Endothelial cell of umbilical vein (primary cell): Measurements from ENCODE around the gene PCGF1. TPM values are rescaled to one million over a fixed set of nuclear protein-coding genes. Genes with fewer than 3 reads are reported as not detected.

Source experiments
- BruUV-seq: library from RNA; stranded (reverse); fragments of 400-500 nt; replicated peaks from 2 replicates; lab custom pipeline; 2021; lab: Mats Ljungman, UMichigan
- CTCF ChIA-PET: fragments of 300-600, 350-600 bp; sonication (Branson Sonifier 250); formaldehyde crosslinking; loops from one replicate; lab custom pipeline; 2021; ENCODE audit warnings: antibody characterized with exemption, inconsistent platforms; lab: Charles Lee
- POLR2A ChIA-PET: fragments of 300-600, 350-600 bp; sonication (Branson Sonifier 250); formaldehyde crosslinking; loops from one replicate; lab custom pipeline; 2021; ENCODE audit warnings: antibody characterized with exemption, inconsistent platforms; lab: Charles Lee
- DNase-seq: peaks from one replicate; pipeline ENCODE4 v3.0.0-alpha.2; 2011; ENCODE audit warnings: low read depth, low spot score
- FAIRE-seq: peaks from 2 replicates; lab custom pipeline; 2011; peaks lifted over from hg19 to GRCh38; lab: Jason Lieb, UNC
- H2AFZ ChIP-seq: 2 replicates; pipeline ENCODE4 v1.6.0; 2012; ENCODE audit warnings: low read depth, low read length, control low read depth, inconsistent platforms
- H3K27ac ChIP-seq: 2 replicates; pipeline ENCODE4 v1.5.1; 2011; ENCODE audit warnings: low read depth, mild to moderate bottlenecking, control low read depth, low read length, moderate library complexity; ENCODE audit not compliant: insufficient read depth
- H3K27me3 ChIP-seq, 2 experiments: 2 replicates each; pipeline versions ENCODE4 v1.6.0 to v1.6.1; 2011; ENCODE audit warnings: low read length in 2 of 2, mixed read lengths in 1 of 2; ENCODE audit not compliant: control insufficient read depth in 2 of 2, insufficient read depth in 2 of 2
- H3K36me3 ChIP-seq, 2 experiments: 2 replicates in 1 of 2; 3 replicates in 1 of 2; pipeline ENCODE4 v1.5.1; 2011; ENCODE audit warnings: low read length in 2 of 2, mild to moderate bottlenecking in 1 of 2, moderate library complexity in 1 of 2; ENCODE audit not compliant: control insufficient read depth in 2 of 2, insufficient read depth in 2 of 2; ENCODE audit errors: extremely low read depth in 1 of 2
- H3K4me1 ChIP-seq: 3 replicates; pipeline ENCODE4 v1.5.1; 2011; ENCODE audit warnings: mild to moderate bottlenecking, low read length; ENCODE audit not compliant: control insufficient read depth, insufficient read depth; ENCODE audit errors: extremely low read depth
- H3K4me2 ChIP-seq: 2 replicates; pipeline ENCODE4 v1.6.1; 2011; ENCODE audit warnings: low read length, control low read depth, mixed read lengths; ENCODE audit not compliant: insufficient read depth
- H3K4me3 ChIP-seq, 3 experiments: fragments of 200-600 bp in 1 of 3; sonication (generic), shearing (Covaris generic) in 1 of 3; replicated peaks in 1 of 3; 2 replicates each; pipeline ENCODE4 v1.5.1; 2011 to 2016; ENCODE audit warnings: control low read depth in 3 of 3, low read length in 3 of 3, mild to moderate bottlenecking in 2 of 3, inconsistent platforms in 1 of 3, low read depth in 1 of 3, moderate library complexity in 1 of 3; ENCODE audit not compliant: insufficient read depth in 1 of 3
- H3K79me2 ChIP-seq: 2 replicates; pipeline ENCODE4 v1.6.0; 2012; ENCODE audit warnings: low read length, inconsistent platforms; ENCODE audit not compliant: control insufficient read depth, insufficient read depth
- H3K9ac ChIP-seq: replicated peaks from 2 replicates; pipeline ENCODE3; 2011; ENCODE audit warnings: low read length, control low read depth; ENCODE audit not compliant: insufficient read depth; ENCODE audit errors: extremely low read depth
- H3K9me1 ChIP-seq: replicated peaks from 3 replicates; pipeline ENCODE4 v1.6.0; 2011; ENCODE audit warnings: mild to moderate bottlenecking, low read length; ENCODE audit not compliant: control insufficient read depth, insufficient read depth; ENCODE audit errors: extremely low read depth
- H3K9me3 ChIP-seq: replicated peaks from 2 replicates; pipeline ENCODE4 v1.5.1; 2012; ENCODE audit warnings: low read length, inconsistent platforms; ENCODE audit not compliant: control insufficient read depth, insufficient read depth
- H4K20me1 ChIP-seq: replicated peaks from 2 replicates; pipeline ENCODE3; 2011; ENCODE audit warnings: mild to moderate bottlenecking, low read length; ENCODE audit not compliant: control insufficient read depth, insufficient read depth; ENCODE audit errors: extremely low read depth
- CTCF ChIP-seq, 2 donors: IDR thresholded peaks; 1 replicate in 1 of 2; 2 replicates in 1 of 2; pipeline ENCODE4 v1.5.1; 2011; ENCODE audit warnings: low read length in 2 of 2, mild to moderate bottlenecking in 2 of 2, moderate library complexity in 2 of 2, control low read depth in 1 of 2, inconsistent platforms in 1 of 2, low read depth in 1 of 2; ENCODE audit not compliant: insufficient read depth in 1 of 2; ENCODE audit errors: extremely low read depth in 1 of 2
- EZH2 ChIP-seq: IDR thresholded peaks from 2 replicates; pipeline ENCODE4 v1.6.1; 2012; ENCODE audit warnings: borderline replicate concordance, low read depth, mild to moderate bottlenecking, moderate library complexity, low read length, inconsistent platforms; ENCODE audit not compliant: severe bottlenecking
- FOS ChIP-seq: IDR thresholded peaks from 2 replicates; pipeline ENCODE4 v1.6.1; 2011; ENCODE audit warnings: mild to moderate bottlenecking, low read length, moderate library complexity, borderline replicate concordance; ENCODE audit not compliant: insufficient read depth
- GATA2 ChIP-seq: IDR thresholded peaks from 2 replicates; pipeline ENCODE4 v1.7.0; 2011; ENCODE audit warnings: low read depth, mild to moderate bottlenecking, moderate library complexity, mixed read lengths, low read length; ENCODE audit not compliant: insufficient read length, insufficient read depth
- JUN ChIP-seq: IDR thresholded peaks from 2 replicates; pipeline ENCODE4 v1.6.1; 2011; ENCODE audit warnings: borderline replicate concordance, low read depth; ENCODE audit not compliant: insufficient read length, insufficient read depth
- MAX ChIP-seq: IDR thresholded peaks from 2 replicates; pipeline ENCODE4 v1.6.1; 2011; ENCODE audit not compliant: insufficient read depth, insufficient read length
- MYC ChIP-seq: IDR thresholded peaks from one replicate; pipeline ENCODE4 v1.6.1; 2011; ENCODE audit warnings: mild to moderate bottlenecking, low read depth, low read length
- POLR2A ChIP-seq: IDR thresholded peaks from 2 replicates; pipeline ENCODE4 v1.6.1; 2012; ENCODE audit warnings: low read depth, mild to moderate bottlenecking, control low read depth, low read length
- POLR2AphosphoS5 ChIP-seq: IDR thresholded peaks from 2 replicates; pipeline ENCODE4 v1.6.1; 2012; ENCODE audit warnings: low read depth, mild to moderate bottlenecking, control low read depth, low read length, moderate library complexity; ENCODE audit not compliant: insufficient read depth
- dilution Hi-C: fragments of 300-500 bp; cut with MboI; formaldehyde crosslinking; loops from one replicate; pipeline ENCODE4 v1.15.0; 2019; ENCODE audit warnings: low sequenced_read_pairs; ENCODE audit not compliant: extremely low pct_ligation_motif_present
- intact Hi-C: fragments of 100-400 bp; cut with micrococcal nuclease; formaldehyde crosslinking; loops from one replicate; pipeline ENCODE4 v1.10.0; 2022
- polyA plus RNA-seq, 4 experiments: library from polyadenylated mRNA; depleted of rRNA in 3 of 4; stranded (reverse) in 3 of 4; unstranded in 1 of 4; fragments of >200 nt; gene quantifications; 2 replicates each; pipeline versions ENCODE4 v1.2.1 to v1.2.3, GENCODE V29; 2011 to 2012; ENCODE audit warnings: missing spikeins in 1 of 4
- total RNA-seq: library from RNA; stranded (reverse); gene quantifications from 2 replicates; pipeline ENCODE4 v1.2.3, GENCODE V29; 2021

The PCGF1 gene
- total and polyA plus RNA-seq, 2 donors (not counting 3 experiments of a cell fraction or from before 2014, with no cell fraction given) = 17.4 to 19.2 TPM

- H3K9me3 ChIP-seq = no peaks in the 10 kb centered on the region
- H3K36me3 ChIP-seq = peaks cover 0 to 3% of the 10 kb centered on the region in 2 experiments
- no peak overlapping the region for H3K27ac ChIP-seq
- ChIA-PET POLR2A (no interaction called here), CTCF (interaction anchor here (1.0 to 1.6 kb wide), 5 partner anchors 10 to 87 kb away, joined by 3 to 7 read pairs (median 4); partner anchors contain the start of genes CCDC142, INO80B and TTC31)
- TF ChIP-seq JUN (no peak), CTCF (IDR thresholded peaks at IDR 0.05; ENCODE audit: extremely low read depth in 1 of 2, insufficient read depth in 1 of 2, low read depth in 1 of 2, low read length in 2 of 2) (no peak), POLR2A (no peak), EZH2 (no peak), POLR2AphosphoS5 (no peak), GATA2 (no peak), FOS (no peak), MYC (no peak), MAX (no peak)
- H4K20me1 ChIP-seq = no peaks in the 10 kb centered on the region
- H2AFZ ChIP-seq = no peak overlapping the region
- BruUV-seq = no TSS peak
- H3K4me1 ChIP-seq = peaks cover 33% of the 10 kb centered on the region
- dilution Hi-C loops (no loop called here), intact Hi-C loops (loop anchor here (5.0 kb wide), 1 partner anchor 152 kb away; the partner anchor contains the start of gene SEMA4F)
- H3K27me3 ChIP-seq = peaks cover 23 to 40% of the 10 kb centered on the region in 2 experiments
- no peaks in the 10 kb centered on the region for H3K9me1 ChIP-seq
- H3K79me2 ChIP-seq = no peaks in the 10 kb centered on the region
- no peak for DNase-seq
- no peak overlapping the region for H3K4me2 ChIP-seq
- H3K4me3 ChIP-seq = no peak overlapping the region
- H3K9ac ChIP-seq = no peak overlapping the region
- no peak for FAIRE-seq
Observed at GRCh38 chr2:74500578-74500946, 6.9 kb downstream of the PCGF1 start.
